ENCODE results near the gene LYZL2.

DNA sequence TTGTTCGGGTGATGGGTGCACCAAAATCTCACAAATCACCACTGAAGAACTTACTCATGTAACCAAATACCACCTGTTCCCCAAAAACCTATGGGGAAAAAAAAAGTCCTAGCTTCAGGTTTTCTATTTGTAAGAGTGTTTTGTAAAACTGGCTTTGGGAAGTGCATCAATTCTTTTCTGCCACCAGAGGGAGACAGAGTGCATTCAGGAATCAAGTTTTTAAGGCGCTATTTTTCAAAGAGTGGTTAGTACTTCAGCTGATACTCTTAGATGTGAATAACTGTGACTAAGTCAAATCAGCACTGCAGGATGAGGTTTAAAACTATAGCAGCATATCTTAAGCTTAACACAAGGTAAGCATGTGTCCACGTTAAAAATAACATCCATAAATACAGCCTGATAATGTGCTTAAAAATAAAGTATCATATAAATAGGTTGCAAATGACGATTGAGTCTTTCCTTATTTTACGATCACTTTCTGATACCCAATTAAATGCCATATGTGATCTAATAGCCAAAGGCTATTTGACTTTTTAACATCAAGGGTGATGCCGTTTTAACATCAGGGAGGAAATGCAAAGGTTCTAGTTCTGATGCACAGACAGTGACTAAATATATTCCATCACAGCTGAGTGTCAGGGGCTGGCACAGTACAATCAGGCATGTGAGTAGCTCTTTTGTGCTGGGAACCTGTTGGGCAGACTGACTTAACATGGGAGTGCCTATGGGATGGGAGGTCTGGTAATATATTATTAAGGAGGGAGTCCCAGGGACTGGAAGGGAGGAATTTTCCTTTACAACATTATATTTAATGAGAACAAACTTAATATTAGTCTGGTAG, 10.6 kb upstream of the LYZL2 start:
- TF ChIP-seq, protein P1, sequence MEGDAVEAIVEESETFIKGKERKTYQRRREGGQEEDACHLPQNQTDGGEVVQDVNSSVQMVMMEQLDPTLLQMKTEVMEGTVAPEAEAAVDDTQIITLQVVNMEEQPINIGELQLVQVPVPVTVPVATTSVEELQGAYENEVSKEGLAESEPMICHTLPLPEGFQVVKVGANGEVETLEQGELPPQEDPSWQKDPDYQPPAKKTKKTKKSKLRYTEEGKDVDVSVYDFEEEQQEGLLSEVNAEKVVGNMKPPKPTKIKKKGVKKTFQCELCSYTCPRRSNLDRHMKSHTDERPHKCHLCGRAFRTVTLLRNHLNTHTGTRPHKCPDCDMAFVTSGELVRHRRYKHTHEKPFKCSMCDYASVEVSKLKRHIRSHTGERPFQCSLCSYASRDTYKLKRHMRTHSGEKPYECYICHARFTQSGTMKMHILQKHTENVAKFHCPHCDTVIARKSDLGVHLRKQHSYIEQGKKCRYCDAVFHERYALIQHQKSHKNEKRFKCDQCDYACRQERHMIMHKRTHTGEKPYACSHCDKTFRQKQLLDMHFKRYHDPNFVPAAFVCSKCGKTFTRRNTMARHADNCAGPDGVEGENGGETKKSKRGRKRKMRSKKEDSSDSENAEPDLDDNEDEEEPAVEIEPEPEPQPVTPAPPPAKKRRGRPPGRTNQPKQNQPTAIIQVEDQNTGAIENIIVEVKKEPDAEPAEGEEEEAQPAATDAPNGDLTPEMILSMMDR (IDR thresholded peaks at IDR 0.05), result peak; percentile 51 to 88 (median 81)
- no peak for TF ChIP-seq POLR2A (IDR thresholded peaks at IDR 0.05)
